NCI-H146 treated with DMSO at 0.1 percent for 48 hours (cell line): ENCODE results near the gene KDM8.
A peak's percentile ranks its signal among the peaks of the same experiment; 100 is the strongest.

Source experiments
- DNase-seq: peaks from one replicate; lab custom pipeline; 2025; ENCODE audit not compliant: unreplicated experiment; lab: John Stamatoyannopoulos, UW

Gene KDM8

DNA sequence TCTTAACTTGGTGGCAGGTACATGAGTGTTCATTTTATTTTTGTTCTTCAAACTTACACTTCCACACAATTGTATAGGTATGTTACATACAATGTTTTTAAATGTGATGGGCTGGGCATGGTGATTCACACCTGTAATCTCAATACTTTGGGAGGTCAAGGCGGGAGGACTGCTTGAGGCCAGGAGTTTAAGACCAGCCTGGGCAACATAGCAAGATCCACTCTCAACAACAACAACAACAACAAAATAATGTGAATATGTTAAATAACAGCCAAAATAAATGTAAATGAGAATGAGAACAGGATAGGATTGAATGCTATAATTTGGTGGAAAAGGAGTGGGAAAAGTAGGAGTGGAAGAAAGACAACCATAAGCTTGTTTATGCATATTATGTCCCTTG, 62.7 kb downstream of the KDM8 start:
- no peak for DNase-seq

GRCh38 chr16:27267037-27267677, 63.8 kb downstream of the KDM8 start:
- no peak for DNase-seq

- DNase-seq = peak; percentile 91
Observed at GRCh38 chr16:27268376-27269299, 65.3 kb downstream of the KDM8 start, which contains the start of gene NSMCE1. Gene NSMCE1 (minus strand): TSS chr16:27268772. CDS start chr16:27257570, 11,202 bp downstream.

DNA sequence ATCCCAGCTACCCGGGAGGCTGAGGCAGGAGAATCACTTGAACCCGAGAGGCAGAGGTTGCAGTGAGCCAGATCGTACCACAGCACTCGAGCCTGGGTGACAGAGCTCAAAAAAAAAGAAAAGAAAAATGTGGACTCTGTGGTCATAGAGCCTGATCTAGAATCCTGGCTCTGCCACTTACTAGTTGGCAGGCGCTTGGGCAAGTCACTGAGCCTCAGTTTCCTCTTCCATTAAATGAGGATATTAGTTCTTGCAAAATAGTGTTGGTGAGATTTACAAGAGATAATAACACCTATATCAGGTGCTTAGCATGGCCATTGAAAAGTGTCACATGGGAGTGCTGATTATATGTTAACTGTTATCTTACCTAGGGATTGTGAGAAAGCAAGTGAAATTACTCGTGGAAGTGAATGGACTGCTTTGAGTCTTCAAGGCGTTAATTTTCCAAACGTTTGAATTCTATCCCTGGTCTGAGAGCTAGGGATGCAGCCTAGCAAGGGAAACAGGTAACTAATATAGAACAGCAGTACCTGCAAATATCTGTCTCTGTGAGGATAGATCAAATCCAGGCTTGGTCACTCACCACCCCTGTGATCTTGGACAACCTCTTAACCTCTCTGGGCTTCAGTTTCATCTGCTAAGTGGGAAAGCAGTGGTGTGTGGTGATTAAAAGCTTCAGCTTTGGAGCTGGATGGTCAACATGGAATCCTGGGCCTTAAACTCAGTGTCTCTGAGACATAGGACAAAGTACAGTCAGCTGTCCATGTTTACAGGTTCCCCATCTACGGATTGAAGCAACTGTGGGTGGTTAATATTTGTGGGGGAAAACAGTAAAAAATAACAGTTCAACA, 66.2 kb downstream of the KDM8 start:
- DNase-seq = no peak

DNA sequence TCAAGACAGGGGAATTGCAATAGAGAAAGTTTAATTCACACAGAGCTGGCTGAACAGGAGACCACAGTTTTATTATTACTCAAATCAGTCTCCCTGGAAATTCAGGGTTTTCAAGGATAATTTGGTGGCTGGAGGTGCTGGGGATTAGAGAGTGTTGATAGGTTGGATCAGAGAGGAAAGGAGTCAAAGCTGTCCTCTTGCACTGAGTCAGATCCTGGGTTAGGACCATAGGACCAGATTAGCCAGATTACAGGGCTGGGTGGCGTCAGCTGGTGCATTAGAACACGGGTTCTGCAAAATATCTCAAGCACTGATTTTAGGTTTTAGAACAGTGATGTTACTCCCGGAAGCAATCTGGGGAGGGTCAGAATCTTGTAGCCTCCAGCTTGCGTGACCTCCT, 67.0 kb downstream of the KDM8 start:
- no peak for DNase-seq
